ENCODE data around the gene EPS15.
"Not testable (repeated sequence)": the region's sequence is repeated elsewhere in the genome, so short reads cannot be mapped to it uniquely, and the experiment has no call there.

Gene EPS15

GRCh38 chr1:51423073-51423821 lies 95.8 kb downstream of the EPS15 start:
- peak; percentile 11 for DNase-seq (ENCODE audit: low read depth)

GRCh38 chr1:51422367-51423072 lies 96.5 kb downstream of the EPS15 start:
- no peak for DNase-seq (ENCODE audit: low read depth)

GRCh38 chr1:51421964-51422363 lies 97.1 kb downstream of the EPS15 start:
- peak; percentile 61 for DNase-seq (ENCODE audit: low read depth)

DNA sequence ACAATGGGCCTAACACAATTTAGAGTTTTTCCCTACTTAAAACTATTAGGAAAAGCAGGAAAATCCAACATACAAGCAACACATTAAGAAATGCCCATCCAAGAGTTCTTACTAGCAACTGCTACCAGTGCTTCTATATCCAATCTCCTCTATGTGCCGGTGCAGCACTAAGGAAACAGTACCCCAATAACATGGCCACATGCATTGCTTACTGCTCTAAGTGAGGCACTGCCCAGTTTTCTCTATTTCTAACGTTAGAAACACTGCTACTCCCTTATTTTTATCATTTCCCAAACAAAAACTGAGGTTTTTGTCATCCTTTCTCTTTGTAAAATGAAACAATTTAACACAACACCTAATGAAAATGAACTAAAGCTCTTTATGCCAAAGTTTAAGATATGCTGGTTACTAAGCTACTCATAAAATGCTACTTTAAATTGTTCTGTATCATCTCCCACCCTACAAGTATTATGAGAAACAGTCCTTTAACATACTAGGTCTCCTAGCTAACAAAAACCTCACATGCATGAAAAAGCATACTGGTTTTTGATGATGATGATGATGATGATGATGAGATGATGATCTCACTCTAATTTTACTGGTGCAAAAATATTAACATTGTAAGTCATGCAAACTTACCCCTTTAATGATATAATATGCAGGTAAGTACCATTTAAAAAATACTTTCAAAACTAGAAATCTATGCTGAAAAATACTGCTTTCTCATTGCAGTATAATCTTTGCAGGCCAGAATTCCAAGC lies 98.0 kb downstream of the EPS15 start:
- DNase-seq (ENCODE audit: low read depth): no peak

DNA sequence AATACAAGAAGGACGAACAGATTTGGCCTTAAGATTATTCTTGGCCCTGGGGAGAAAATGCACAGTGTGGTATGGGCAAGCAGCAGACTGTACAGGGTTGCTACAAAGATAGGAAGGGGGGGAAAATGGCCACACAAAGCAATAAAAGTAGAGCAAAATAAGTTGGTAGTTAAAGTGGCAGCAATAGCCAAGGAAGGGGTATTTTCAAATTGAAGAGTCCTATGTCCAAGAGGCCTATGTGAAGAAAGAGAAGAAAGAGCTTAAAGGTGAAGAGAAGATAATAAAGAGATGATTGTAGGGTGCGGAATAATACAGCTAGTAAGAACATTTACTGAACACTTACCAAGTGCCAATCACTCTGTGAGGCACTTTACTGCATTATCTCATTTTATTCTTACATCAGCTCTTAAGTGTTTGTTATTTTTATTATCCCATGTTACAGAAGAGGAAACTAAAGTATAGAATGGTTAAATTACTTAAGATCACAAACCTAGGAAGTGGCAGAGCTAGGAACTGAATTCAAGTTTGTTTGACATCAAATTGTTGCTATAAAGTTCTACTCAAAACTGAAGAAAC lies 100.6 kb downstream of the EPS15 start:
- no peak for DNase-seq (ENCODE audit: low read depth)

- no peak for DNase-seq (ENCODE audit: low read depth)
Measured at GRCh38 chr1:51417496-51418383, 101.3 kb downstream of the EPS15 start.

DNA sequence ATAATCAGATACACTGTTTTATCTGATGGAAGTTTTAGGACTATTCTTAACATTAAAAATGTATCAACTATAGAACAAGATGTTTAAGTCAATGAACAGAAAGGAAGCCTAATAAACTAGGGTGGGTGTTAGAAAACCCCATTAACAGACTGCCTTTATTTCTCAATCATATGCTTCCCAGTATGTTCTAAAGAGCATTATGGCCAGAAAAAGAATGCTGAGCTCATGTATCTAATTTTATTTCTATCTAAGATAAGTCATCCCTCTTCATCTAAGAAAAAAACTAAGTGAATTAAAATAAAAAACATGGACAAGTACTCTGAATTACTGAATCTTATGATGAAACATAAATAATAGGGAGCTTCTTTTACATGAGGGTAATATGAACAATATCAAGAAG lies 102.2 kb downstream of the EPS15 start:
- no peak for DNase-seq (ENCODE audit: low read depth)

DNA sequence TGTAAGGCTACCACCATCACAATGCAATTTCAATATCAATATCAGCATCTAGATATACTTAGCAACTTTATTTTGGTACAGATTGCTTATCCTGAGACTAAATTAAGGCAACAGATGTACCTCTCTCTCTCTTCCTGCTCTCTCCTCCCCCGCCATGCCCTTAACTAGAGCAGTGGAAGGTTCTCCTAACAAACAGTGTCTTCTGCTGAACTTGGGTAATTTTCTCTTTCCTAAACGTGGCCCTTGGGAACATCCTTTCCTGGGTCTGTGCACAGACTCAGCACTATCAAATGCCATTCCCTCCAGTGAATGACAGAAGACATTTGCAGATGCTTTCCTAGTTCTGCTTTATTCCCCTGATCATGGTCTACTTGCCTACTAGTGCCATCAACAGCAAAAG lies 103.1 kb downstream of the EPS15 start:
- no peak for DNase-seq (ENCODE audit: low read depth)

DNA sequence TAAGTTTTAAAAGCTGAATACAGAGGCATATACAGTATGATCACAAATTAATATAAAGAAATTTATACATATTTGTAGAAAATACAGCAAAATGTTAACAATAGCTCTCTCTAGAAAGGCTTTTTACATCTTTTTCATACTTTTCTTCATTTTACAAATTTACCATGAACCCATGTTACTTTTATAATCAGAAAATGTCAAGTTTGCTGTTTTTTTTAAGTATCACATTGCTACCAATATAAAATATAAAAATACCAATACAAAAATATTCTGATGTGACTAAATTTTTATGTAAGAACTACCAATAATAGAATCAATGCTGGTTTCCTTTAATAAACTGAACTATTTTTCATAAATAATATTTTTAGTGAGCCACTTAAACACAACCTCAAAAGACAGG lies 104.3 kb downstream of the EPS15 start:
- no peak for DNase-seq (ENCODE audit: low read depth)

GRCh38 chr1:51411820-51412219 lies 107.2 kb downstream of the EPS15 start:
- not testable (repeated sequence) for DNase-seq (ENCODE audit: low read depth)

GRCh38 chr1:51410568-51411460 lies 108.3 kb downstream of the EPS15 start:
- DNase-seq (ENCODE audit: low read depth): no peak

- not testable (repeated sequence) for DNase-seq (ENCODE audit: low read depth)
Measured at GRCh38 chr1:51409755-51410541, 109.1 kb downstream of the EPS15 start.

DNA sequence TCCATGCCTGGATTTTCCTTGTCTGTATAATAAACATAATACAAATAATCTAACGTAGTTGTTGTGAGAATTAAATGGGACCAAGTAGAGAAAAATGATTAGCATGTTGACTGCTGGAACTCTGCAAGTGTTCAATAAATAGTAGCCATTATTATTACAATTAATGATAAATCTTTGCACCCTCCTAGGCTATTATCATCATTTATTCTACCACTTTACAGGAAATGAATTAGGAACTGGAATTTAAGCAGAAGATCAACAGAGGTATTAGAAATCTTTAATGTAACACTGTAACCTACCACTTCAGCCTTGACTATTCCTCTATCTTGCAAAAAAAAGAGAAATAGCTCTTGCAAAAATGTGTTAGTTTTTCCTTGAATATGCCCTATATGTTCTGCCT lies 126.8 kb downstream of the EPS15 start:
- no peak for DNase-seq (ENCODE audit: low read depth)

- not testable (repeated sequence) for DNase-seq (ENCODE audit: low read depth)
Measured at GRCh38 chr1:51390641-51391040, 128.4 kb downstream of the EPS15 start.

- not testable (repeated sequence) for DNase-seq (ENCODE audit: low read depth)
Measured at GRCh38 chr1:51387288-51387687, 131.8 kb downstream of the EPS15 start.

- DNase-seq (ENCODE audit: low read depth): not testable (repeated sequence)
Measured at GRCh38 chr1:51386259-51386658, 132.8 kb downstream of the EPS15 start.

- no peak for DNase-seq (ENCODE audit: low read depth)
Measured at GRCh38 chr1:51385776-51386175, 133.3 kb downstream of the EPS15 start.

DNA sequence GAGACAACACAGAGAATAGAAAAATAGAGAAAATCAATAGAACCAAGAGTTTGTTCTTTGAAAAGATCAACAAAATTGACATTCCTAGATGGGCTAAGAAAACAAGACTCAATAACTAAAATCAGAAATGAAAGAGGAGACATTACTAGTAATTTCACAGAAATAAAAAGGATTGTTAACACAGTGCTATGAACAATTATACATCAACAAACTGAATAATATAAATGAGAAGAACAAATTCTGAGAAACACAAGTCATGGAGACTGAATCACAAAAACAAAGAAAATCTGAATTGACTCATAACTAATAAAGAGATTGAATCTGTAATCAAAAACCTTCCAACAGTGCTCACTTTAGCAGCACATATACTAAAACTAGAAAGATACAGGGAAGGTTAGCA lies 137.1 kb downstream of the EPS15 start:
- DNase-seq (ENCODE audit: low read depth): no peak

DNA sequence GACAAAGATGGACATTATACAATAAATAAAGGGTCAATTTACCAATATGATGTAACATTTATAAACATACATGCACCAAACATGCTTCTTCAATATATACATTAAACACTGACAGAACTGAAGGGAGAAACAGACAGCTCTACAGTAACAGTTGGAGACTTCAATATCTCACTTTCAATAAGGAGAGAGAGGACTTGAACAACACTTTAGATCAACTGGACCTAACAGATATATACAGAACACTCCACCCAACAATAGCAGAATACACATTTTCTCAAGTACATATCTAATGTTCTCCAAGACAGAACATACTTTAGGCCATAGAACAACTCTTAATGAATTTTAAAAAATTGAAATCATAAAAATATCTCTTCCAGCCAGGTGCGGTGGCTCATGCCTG lies 138.1 kb downstream of the EPS15 start:
- no peak for DNase-seq (ENCODE audit: low read depth)

DNA sequence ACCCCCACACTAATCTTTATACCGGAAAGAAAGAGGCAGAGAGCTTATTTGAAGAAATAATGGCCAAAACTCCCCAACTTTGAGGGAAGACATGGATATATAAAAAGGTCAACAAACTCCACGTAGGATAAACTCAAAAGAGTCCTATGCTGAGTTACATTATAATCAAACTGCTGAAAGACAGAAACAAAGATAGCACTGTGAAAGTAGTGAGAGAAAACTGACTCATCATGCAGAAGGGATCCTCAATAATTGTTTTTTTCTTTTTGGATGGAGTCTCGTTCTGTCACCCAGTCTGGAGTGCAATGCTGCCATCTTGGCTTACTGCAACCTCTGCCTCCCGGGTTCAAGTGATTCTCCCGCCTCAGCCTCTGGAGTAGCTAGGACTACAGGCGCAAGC lies 140.2 kb downstream of the EPS15 start:
- no peak for DNase-seq (ENCODE audit: low read depth)

Measured in fibroblast of gingiva (primary cell).